EL (cell line): Measurements from ENCODE around the gene CYP8B1.

ENCODE experiments used
- DNase-seq: peaks from one replicate; pipeline ENCODE4 v3.0.0-alpha.2; 2016

The CYP8B1 gene

GRCh38 chr3:42850263-42850662 lies 25.4 kb downstream of the CYP8B1 start:
- DNase-seq: no peak

DNA sequence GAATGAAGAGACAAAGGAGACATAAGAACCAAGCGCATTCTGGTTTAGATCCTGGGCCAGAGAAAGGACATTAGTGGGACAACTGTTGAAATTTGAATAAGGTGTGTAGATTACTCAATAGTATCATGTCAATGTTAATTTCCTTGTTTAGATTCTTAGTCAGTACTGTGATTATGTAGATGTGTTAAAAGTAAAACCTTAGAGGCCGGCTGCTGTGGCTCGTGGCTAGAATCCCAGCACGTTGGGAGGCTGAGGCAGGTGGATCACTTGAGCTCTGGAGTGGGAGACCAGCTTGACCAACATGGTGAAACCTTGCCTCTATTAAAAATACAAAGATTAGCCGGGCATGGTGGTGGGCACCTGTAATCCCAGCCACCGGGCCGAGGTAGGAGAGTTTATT lies 26.7 kb downstream of the CYP8B1 start:
- no peak for DNase-seq

- DNase-seq: no peak
Observed at GRCh38 chr3:42847731-42848130, 27.9 kb downstream of the CYP8B1 start.

GRCh38 chr3:42846685-42847522 lies 28.8 kb downstream of the CYP8B1 start:
- no peak for DNase-seq

GRCh38 chr3:42844815-42845214 lies 30.9 kb downstream of the CYP8B1 start:
- no peak for DNase-seq

- no peak for DNase-seq
Observed at GRCh38 chr3:42844412-42844713, 31.3 kb downstream of the CYP8B1 start.

- no peak for DNase-seq
Observed at GRCh38 chr3:42843713-42844411, 31.8 kb downstream of the CYP8B1 start.

DNA sequence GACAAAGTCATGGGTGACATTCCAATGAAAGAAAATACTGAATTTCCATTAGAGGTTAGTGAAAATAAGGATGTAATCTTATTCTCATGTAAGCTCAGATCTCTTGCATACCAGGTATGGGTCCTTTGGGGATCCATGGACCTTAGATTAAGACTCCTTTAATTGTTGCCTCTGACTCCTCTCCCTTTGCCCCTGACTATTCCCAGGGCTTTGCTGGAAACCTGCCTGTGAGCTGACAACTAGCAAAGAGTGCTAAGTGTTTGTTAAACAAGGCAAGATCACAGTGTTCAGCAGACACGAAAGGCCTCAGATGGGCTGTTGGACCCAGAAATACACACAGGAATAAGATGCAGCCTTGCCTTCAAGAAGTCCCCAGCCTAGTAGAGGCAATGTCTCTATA lies 34.3 kb downstream of the CYP8B1 start:
- DNase-seq: no peak

DNA sequence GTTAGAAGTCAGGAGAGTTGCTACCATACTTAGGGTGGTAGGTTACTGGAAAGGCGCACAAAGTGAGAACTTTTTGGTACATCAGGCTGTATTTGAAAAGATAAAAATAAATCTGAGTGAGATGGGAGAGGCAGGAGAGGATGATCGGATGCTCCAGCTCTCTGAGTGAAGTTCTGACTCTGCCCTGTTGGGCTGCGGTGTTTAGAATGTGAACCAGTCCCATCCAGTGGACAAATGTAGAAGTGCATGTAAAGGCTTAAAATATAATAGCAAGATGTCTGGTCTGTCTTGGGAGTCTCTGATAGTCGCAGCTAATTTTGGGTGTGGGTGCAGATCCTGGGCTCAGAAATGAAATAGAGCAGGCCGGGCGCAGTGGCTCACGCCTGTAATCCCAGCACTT lies 36.1 kb downstream of the CYP8B1 start:
- peak; percentile 63 for DNase-seq

GRCh38 chr3:42838571-42838970 lies 37.1 kb downstream of the CYP8B1 start:
- DNase-seq: no peak

DNA sequence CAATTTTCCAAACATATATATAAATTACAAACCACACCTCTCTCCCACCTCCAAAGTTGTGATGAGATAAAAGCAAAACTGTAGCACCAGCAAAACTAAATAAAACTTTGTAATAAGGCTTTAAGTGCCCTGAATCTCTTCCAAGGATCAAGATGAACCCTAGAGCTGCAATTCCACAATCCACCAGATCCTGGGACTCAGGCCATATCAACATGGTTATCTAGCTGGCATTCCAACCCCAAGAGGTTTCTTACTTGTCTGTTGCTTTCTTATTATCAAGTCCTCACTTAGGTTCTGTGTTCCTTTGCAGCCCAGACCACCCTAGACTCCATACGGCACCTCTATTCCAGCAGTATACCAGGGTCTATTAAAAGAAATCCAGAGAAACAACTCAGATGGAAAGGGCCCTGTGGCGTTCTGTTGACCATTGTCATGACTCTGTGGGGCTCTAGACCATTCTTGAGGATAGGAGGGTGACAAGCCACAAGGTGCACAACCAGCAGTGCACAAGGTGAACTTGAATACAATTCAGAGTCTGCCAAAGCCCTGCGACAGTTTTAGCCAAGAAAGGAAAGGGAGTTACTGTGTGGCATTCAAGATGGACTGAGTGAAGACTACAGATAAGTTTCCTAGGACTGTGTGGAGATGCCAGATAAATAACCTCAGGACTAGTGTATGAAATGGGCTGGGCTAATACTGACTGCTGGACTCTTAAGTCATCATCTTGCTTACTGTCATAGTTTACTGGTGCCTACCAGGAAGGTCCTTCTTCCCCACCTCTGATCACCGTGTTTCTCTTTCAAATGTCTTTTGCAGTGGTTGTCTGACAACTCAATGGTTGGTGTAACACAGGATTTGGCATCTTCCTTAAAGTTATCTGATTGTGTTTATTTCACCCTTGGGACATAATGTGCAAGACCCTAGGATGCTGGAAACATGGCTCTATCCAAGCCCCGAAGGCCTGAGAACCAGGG lies 39.2 kb downstream of the CYP8B1 start:
- no peak for DNase-seq

DNA sequence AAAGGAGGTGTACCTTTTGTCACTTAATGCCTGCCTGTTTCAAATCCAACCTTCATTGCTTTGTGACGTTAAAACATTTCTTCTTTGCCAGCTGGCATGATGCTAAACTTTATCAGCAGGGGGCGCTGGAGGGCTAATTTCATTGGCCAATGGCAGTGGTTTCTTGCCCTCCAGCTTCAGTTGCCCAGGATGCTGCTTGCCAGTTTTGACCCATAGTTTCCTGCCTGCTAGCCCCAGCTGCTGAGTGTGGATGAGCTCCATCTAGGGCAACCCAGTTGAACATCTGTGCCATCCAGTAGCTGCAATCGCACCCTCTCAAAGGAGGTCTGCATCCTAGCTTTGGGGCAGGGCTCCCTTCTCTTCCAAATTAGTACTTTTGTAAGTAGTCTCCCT lies 44.4 kb downstream of the CYP8B1 start:
- DNase-seq: peak; percentile 67

DNA sequence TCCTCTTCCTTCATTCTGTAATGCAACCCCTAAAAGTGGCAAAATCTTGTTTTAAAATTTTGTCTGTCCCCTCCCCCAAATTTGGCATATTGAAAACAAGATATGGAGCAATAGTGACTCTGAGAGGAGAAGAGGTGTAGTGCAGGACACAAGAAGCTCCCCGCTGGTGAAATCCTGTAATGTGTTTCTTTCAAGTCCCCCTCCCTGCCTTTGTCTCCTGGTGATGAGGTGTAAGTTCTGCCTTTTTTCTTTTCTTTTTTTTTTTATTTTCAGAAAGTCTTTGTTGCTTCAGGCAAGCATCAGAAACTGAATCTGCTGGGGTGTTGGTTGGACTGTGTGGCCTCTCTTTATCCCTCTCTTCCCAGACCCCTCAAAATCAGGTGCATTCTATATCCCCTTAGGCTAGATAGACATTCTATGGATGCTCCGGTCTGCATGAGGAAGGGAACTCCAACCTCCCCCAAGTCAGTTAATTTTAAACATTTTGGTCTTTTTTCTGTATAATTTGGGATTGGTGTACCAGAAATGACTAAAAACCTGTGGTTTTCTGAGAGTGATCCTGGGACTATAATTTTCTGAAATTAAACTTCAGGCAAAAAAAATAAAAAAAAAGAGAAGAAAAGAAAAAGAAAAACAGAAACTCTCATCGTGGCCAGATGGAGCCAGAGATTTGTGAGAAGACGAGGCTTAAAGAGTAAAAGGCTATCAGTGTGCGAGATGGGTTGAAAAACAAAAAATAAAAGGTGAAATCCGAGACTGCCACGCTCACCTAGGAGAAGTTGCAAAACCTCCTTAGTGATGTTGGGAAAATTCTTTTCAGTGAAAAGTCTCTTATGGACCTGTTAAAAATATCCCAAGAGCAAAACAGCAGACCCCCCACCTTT lies 45.0 kb downstream of the CYP8B1 start:
- no peak for DNase-seq

GRCh38 chr3:42829628-42830436 lies 45.8 kb downstream of the CYP8B1 start:
- DNase-seq: no peak

DNA sequence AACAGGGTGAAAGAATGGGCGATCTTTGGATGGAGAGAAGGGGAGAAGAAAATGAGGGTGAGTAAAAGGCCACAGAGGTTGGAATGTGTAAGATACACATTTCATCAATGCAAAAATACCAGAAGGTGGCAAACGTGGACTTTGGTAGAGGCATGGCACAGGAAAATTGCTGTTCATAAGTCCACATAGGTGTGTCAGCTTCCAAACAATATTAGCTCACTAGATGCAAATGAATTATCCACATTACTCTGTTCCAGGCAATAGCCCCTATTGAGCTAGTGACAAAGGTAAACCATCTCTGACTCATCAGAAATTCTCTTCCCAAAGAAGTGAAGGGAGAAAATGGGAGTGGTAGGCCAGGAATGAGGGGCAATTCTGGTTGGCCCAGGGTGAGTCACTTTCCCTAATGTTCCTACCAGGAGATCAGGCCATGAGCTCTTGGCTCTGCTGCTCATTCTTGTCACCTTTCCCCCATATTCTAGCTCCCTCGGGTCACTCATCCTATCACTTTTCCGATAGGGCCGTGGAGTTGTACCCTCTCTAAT lies 46.5 kb downstream of the CYP8B1 start:
- no peak for DNase-seq

GRCh38 chr3:42827654-42828053 lies 48.0 kb downstream of the CYP8B1 start:
- no peak for DNase-seq

DNA sequence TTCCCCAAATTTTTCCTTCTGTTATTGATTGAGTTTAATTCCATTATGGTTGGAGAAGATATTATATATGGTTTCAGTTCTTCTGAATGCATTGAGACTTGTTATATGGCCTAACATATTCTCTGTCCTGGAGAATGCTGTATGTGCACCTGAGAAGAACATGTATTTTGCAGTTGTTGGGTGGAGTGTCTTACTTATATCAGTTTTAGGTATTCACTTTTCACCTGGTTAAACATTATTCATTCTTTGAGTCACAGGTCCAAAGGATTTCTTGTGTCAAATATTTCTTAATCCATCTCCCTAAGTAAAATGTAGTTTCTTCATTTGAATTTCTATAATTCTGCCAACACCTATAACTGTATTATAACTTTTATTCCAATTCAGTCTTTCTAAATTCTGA lies 48.7 kb downstream of the CYP8B1 start:
- DNase-seq: no peak

GRCh38 chr3:42826141-42826540 lies 49.5 kb downstream of the CYP8B1 start:
- no peak for DNase-seq

- no peak for DNase-seq
Observed at GRCh38 chr3:42823351-42823750, 52.3 kb downstream of the CYP8B1 start.

DNA sequence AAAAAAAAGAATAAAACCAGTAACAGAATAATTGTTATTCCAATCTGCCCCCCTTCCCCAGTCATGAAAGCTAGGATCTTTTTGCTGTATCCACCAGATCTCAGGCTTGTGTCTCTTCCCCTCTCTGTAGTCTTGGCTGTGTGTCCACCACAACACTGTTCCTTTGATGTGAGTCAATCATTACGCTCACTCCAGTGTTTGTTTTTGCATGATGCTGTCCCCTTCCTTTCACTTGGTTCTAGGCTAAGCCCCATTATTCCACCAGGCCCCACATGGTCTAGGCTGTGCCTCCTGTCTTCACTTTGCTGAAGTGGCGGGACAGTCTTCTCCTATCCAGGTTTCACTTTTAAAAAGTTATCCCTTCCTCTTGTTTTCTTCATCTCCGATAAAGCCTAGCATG lies 52.9 kb downstream of the CYP8B1 start:
- DNase-seq: no peak
